PC-3 (cell line): ENCODE data around the gene FRK. TPM values are rescaled to one million over a fixed set of nuclear protein-coding genes. Genes with fewer than 3 reads are reported as not detected.

ENCODE experiments used
- ATAC-seq: fragments of 200-7000 bp; cut with Tn5 transposase; 2 replicates; pipeline ENCODE4 v1.9.1; 2020; ENCODE audit warnings: mild to moderate bottlenecking, moderate library complexity
- BruUV-seq: library from RNA; stranded (reverse); fragments of 400-500 nt; replicated peaks from 2 replicates; lab custom pipeline; 2021; lab: Mats Ljungman, UMichigan
- CTCF ChIA-PET: fragments of 300-600 bp; sonication (Branson Sonifier 250); formaldehyde crosslinking; loops from one replicate; lab custom pipeline; 2022; ENCODE audit warnings: antibody characterized with exemption; lab: Charles Lee
- POLR2A ChIA-PET: fragments of 300-600 bp; sonication (Branson Sonifier 250); formaldehyde crosslinking; loops from one replicate; lab custom pipeline; 2022; ENCODE audit warnings: antibody characterized with exemption; ENCODE audit not compliant: unreplicated experiment; lab: Charles Lee
- DNase-seq: peaks from one replicate; pipeline ENCODE4 v3.0.0-alpha.2; 2015
- H2AFZ ChIP-seq: fragments of 300-600 bp; sonication (generic); 2 replicates; pipeline ENCODE4 v1.6.0; 2016; ENCODE audit warnings: antibody characterized with exemption, low read length
- H3F3A ChIP-seq: fragments of 300-600 bp; sonication (generic); one replicate; pipeline ENCODE4 v1.6.0; 2017; ENCODE audit warnings: antibody characterized with exemption, low read length, control low read depth, mild to moderate bottlenecking; ENCODE audit not compliant: unreplicated experiment
- H3K27ac ChIP-seq: fragments of 300-600 bp; sonication (generic); 2 replicates; pipeline ENCODE4 v1.5.1; 2016; ENCODE audit warnings: mild to moderate bottlenecking, low read length
- H3K27me3 ChIP-seq: fragments of 300-600 bp; sonication (generic); 2 replicates; pipeline ENCODE4 v1.6.1; 2016; ENCODE audit warnings: low read length, mixed read lengths
- H3K36me3 ChIP-seq: fragments of 300-600 bp; sonication (generic); 2 replicates; pipeline ENCODE4 v1.6.1; 2016; ENCODE audit warnings: low read depth, mixed run types, low read length, mixed read lengths
- H3K4me1 ChIP-seq: fragments of 300-600 bp; sonication (generic); 2 replicates; pipeline ENCODE4 v1.5.1; 2016; ENCODE audit warnings: low read length; ENCODE audit not compliant: insufficient read depth
- H3K4me2 ChIP-seq: fragments of 300-600 bp; sonication (generic); 2 replicates; pipeline ENCODE4 v1.6.0; 2016; ENCODE audit warnings: low read length
- H3K4me3 ChIP-seq: fragments of 300-600 bp; sonication (generic); 2 replicates; pipeline ENCODE4 v1.5.1; 2016; ENCODE audit warnings: mild to moderate bottlenecking, low read length, mixed read lengths
- H3K79me2 ChIP-seq: fragments of 300-600 bp; sonication (generic); 2 replicates; pipeline ENCODE4 v1.6.1; 2017; ENCODE audit warnings: low read length, mixed read lengths
- H3K9ac ChIP-seq: fragments of 300-600 bp; sonication (generic); 2 replicates; pipeline ENCODE4 v1.6.0; 2016; ENCODE audit warnings: mild to moderate bottlenecking, low read length
- H3K9me2 ChIP-seq: fragments of 300-600 bp; sonication (generic); replicated peaks from 2 replicates; pipeline ENCODE4 v1.6.1; 2016; ENCODE audit warnings: mixed run types, low read length, mixed read lengths
- H3K9me3 ChIP-seq: fragments of 300-600 bp; sonication (generic); 2 replicates; pipeline ENCODE4 v1.6.1; 2016; ENCODE audit warnings: low read length, mixed read lengths
- H4K20me1 ChIP-seq: fragments of 300-600 bp; sonication (generic); 2 replicates; pipeline ENCODE4 v1.6.1; 2016; ENCODE audit warnings: low read length, mixed read lengths
- CTCF ChIP-seq: fragments of 300-600 bp; sonication (generic); conservative IDR thresholded peaks from 2 replicates; pipeline ENCODE4 v1.5.1; 2017; ENCODE audit warnings: antibody characterized with exemption, low read depth, mild to moderate bottlenecking, low read length
- EZH2 ChIP-seq: fragments of 300-600 bp; sonication (generic); IDR thresholded peaks from one replicate; pipeline ENCODE4 v1.6.1; 2017; ENCODE audit warnings: antibody characterized with exemption, mild to moderate bottlenecking, low read length; ENCODE audit not compliant: unreplicated experiment
- EZH2phosphoT487 ChIP-seq: fragments of 300-600 bp; sonication (generic); IDR thresholded peaks from 2 replicates; pipeline ENCODE4 v1.6.1; 2018; ENCODE audit warnings: mild to moderate bottlenecking, antibody characterized with exemption, low read length, borderline replicate concordance
- intact Hi-C: fragments of 100-400 bp; cut with micrococcal nuclease; formaldehyde crosslinking; loops from 2 replicates; pipeline ENCODE4 v1.9.0; 2023
- total RNA-seq: library from RNA; depleted of rRNA; stranded (reverse); fragments of >200 nt; gene quantifications from 2 replicates; pipeline ENCODE4 v1.2.3, GENCODE V29; 2014

The FRK gene
- total RNA-seq, 1 experiment from 2014 or later: 0.66 TPM

GRCh38 chr6:116084284-116084683, 23.6 kb upstream of the FRK start:
- ChIA-PET CTCF (no interaction called here), POLR2A (no interaction called here)
- intact Hi-C loops: no loop called here
- no TSS peak for BruUV-seq
- TF ChIP-seq CTCF (no peak), EZH2 (no peak), EZH2phosphoT487 (no peak)
- Histone ChIP-seq H4K20me1 (no peaks in the 10 kb centered on the region), H3K27me3 (no peaks in the 10 kb centered on the region), H3K36me3 (no peaks in the 10 kb centered on the region), H3F3A (no peaks in the 10 kb centered on the region), H3K9me3 (no peaks in the 10 kb centered on the region), H3K4me2 (no peak overlapping the region), H3K4me1 (peaks cover 7% of the 10 kb centered on the region), H2AFZ (no peak overlapping the region), H3K9ac (no peak overlapping the region), H3K4me3 (no peak overlapping the region), H3K79me2 (no peaks in the 10 kb centered on the region), H3K27ac (no peak overlapping the region), H3K9me2 (no peaks in the 10 kb centered on the region)
- DNase-seq: no peak
- no peak for ATAC-seq

- Histone ChIP-seq H3K27me3 (no peaks in the 10 kb centered on the region), H3K9ac (no peak overlapping the region), H3K4me3 (no peak overlapping the region), H3K27ac (no peak overlapping the region), H2AFZ (no peak overlapping the region), H3K9me3 (no peaks in the 10 kb centered on the region), H3K4me1 (peaks cover 7% of the 10 kb centered on the region), H3K9me2 (no peaks in the 10 kb centered on the region), H3K36me3 (no peaks in the 10 kb centered on the region), H3K4me2 (no peak overlapping the region), H3K79me2 (no peaks in the 10 kb centered on the region), H3F3A (no peaks in the 10 kb centered on the region), H4K20me1 (no peaks in the 10 kb centered on the region)
- BruUV-seq: no TSS peak
- no peak for ATAC-seq
- ChIA-PET POLR2A (no interaction called here), CTCF (no interaction called here)
- DNase-seq: no peak
- no peak for TF ChIP-seq EZH2
- TF ChIP-seq CTCF: no peak
- TF ChIP-seq EZH2phosphoT487: no peak
- intact Hi-C loops: no loop called here
Observed at GRCh38 chr6:116083052-116083451, 22.4 kb upstream of the FRK start.

- Histone ChIP-seq H3K4me3 (no peak overlapping the region), H3K79me2 (no peaks in the 10 kb centered on the region), H3K27ac (no peak overlapping the region), H3K27me3 (no peaks in the 10 kb centered on the region), H3K9ac (no peak overlapping the region), H3K4me2 (no peak overlapping the region), H3K9me2 (no peaks in the 10 kb centered on the region), H2AFZ (no peak overlapping the region), H3K4me1 (peaks cover 8% of the 10 kb centered on the region), H3K36me3 (no peaks in the 10 kb centered on the region), H3K9me3 (no peaks in the 10 kb centered on the region), H3F3A (no peaks in the 10 kb centered on the region), H4K20me1 (no peaks in the 10 kb centered on the region)
- intact Hi-C loops: no loop called here
- ChIA-PET CTCF (no interaction called here), POLR2A (no interaction called here)
- no TSS peak for BruUV-seq
- no peak for DNase-seq
- ATAC-seq: no peak
- no peak for TF ChIP-seq CTCF
- no peak for TF ChIP-seq EZH2phosphoT487
- no peak for TF ChIP-seq EZH2
Observed at GRCh38 chr6:116078945-116079344, 18.3 kb upstream of the FRK start.
